Esophagus (tissue), 2 donors: Measurements from ENCODE around the gene SCFD1. TPM values are rescaled to one million over a fixed set of nuclear protein-coding genes. Genes with fewer than 3 reads are reported as not detected.
"Not testable (repeated sequence)": the region's sequence is repeated elsewhere in the genome, so short reads cannot be mapped to it uniquely, and the experiment has no call there.

Experiments used
- H3K27ac ChIP-seq, 2 donors: one replicate each; pipeline ENCODE4 v1.5.1; 2013; ENCODE audit warnings: low read depth in 2 of 2, mild to moderate bottlenecking in 2 of 2, inconsistent platforms in 1 of 2, low read length in 1 of 2, moderate library complexity in 1 of 2
- H3K27me3 ChIP-seq, 2 donors: one replicate each; pipeline ENCODE4 v1.6.1; 2013; ENCODE audit warnings: low read length in 2 of 2, control low read depth in 1 of 2, mild to moderate bottlenecking in 1 of 2; ENCODE audit not compliant: insufficient read depth in 2 of 2, control insufficient read depth in 1 of 2
- H3K36me3 ChIP-seq, 2 donors: one replicate each; pipeline ENCODE4 v1.6.1; 2013; ENCODE audit warnings: low read length in 1 of 2; ENCODE audit not compliant: control insufficient read depth in 2 of 2, insufficient read depth in 2 of 2
- H3K4me1 ChIP-seq, 2 donors: one replicate each; pipeline ENCODE4 v1.6.1; 2013; ENCODE audit warnings: low read length in 1 of 2; ENCODE audit not compliant: control insufficient read depth in 2 of 2, insufficient read depth in 2 of 2
- H3K4me3 ChIP-seq, 2 donors: one replicate each; pipeline ENCODE4 v1.5.1; 2013; ENCODE audit warnings: low read length in 2 of 2, mild to moderate bottlenecking in 2 of 2, low read depth in 1 of 2, moderate library complexity in 1 of 2
- H3K9me3 ChIP-seq, 2 donors: one replicate each; pipeline ENCODE4 v1.6.1; 2013; ENCODE audit warnings: mild to moderate bottlenecking in 2 of 2, low read depth in 1 of 2, low read length in 1 of 2, moderate library complexity in 1 of 2; ENCODE audit not compliant: control insufficient read depth in 2 of 2, insufficient read depth in 1 of 2
- WGBS, 2 donors: extraction: QIAGEN DNeasy Blood & Tissue Kit; methylation state at CpG; one replicate each; pipeline ENCODE4 v1.1.7; 2013; 5-methylcytosine and 5-hydroxymethylcytosine counted together
- polyA plus RNA-seq, 2 donors: library from polyadenylated mRNA; stranded (reverse); fragments of 200-250 nt; gene quantifications; one replicate each; pipeline ENCODE4 v1.2.3, GENCODE V29; 2013
- donor health status: healthy with polysubstance abuse.
- donor health status: Bipolar disorder and iron deficiency.

Gene SCFD1
- polyA plus RNA-seq, 2 donors = 41.5 to 84.4 TPM

DNA sequence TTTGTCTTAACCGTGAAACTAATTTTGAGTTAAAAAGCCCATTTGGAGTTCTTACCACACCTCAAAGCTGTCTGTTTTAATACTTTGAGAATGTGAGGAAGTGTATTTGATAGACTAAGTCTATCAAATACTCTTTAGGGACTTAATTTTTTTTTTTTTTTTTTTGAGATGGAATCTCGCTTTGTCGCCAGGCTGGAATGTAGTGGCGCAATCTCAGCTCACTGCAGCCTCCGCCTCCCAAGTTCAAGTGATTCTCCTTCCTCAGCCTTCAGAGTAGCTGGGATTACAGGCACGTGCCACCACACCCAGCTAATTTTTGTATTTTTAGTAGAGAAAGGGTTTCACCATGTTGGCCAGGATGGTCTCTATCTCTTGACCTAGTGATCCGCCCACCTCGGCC is 7.3 kb downstream of the SCFD1 start:
- 90 to 92% methylated on average over 8 of the region's 8 CpGs for WGBS, 2 donors
- H3K4me3 ChIP-seq, H3K9me3 ChIP-seq, H3K4me1 ChIP-seq, H3K36me3 ChIP-seq, H3K27me3 ChIP-seq, H3K27ac ChIP-seq: not testable (repeated sequence)

GRCh38 chr14:30630248-30630647 is 8.1 kb downstream of the SCFD1 start:
- H3K36me3 ChIP-seq = peaks cover 3% of the 10 kb centered on the region in 2 donors
- no peak overlapping the region for H3K4me3 ChIP-seq
- H3K27me3 ChIP-seq = no peaks in the 10 kb centered on the region
- no peaks in the 10 kb centered on the region for H3K9me3 ChIP-seq
- no peaks in the 10 kb centered on the region for H3K4me1 ChIP-seq
- no peak overlapping the region for H3K27ac ChIP-seq

- 97 to 100% methylated on average over 1 of the region's 1 CpG for WGBS, 2 donors
Observed at GRCh38 chr14:30632730-30633129, 10.6 kb downstream of the SCFD1 start.

DNA sequence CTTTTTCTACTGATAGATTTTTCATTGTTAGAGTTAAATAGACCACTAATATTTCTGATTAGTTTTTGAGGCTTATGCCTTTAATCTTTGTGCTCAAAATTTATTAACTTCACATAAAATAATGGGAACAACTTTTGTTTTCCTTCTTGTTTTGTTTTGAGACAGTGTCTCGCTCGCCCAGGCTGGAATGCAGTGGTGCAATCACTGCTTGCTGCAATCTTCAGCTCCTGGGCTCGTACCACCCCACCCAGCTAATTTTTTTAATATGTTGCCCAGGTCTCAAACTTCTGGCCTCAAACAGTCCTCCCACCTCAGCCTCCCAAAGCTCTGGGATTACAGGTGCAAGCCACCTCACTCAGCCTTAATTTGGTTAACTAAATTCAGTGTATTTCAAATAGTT is 16.8 kb downstream of the SCFD1 start:
- Histone ChIP-seq H3K9me3 (no peaks in the 10 kb centered on the region), H3K27ac (no peak overlapping the region), H3K36me3 (peaks cover 2 to 3% of the 10 kb centered on the region in 2 donors), H3K4me1 (no peaks in the 10 kb centered on the region), H3K27me3 (no peaks in the 10 kb centered on the region), H3K4me3 (no peak overlapping the region)
- 88 to 92% methylated on average over 3 of the region's 3 CpGs for WGBS, 2 donors

More at GRCh38 chr14:30632730-30633129, 10.6 kb downstream of the SCFD1 start:
- H3K4me1 ChIP-seq = no peaks in the 10 kb centered on the region
- no peaks in the 10 kb centered on the region for H3K9me3 ChIP-seq
- H3K4me3 ChIP-seq = no peak overlapping the region
- no peaks in the 10 kb centered on the region for H3K27me3 ChIP-seq
- no peak overlapping the region for H3K27ac ChIP-seq
- peaks cover 3% of the 10 kb centered on the region in 2 donors for H3K36me3 ChIP-seq

GRCh38 chr14:30641207-30641606 is 19.1 kb downstream of the SCFD1 start:
- Histone ChIP-seq H3K36me3 (peaks cover 0 to 2% of the 10 kb centered on the region in 2 donors), H3K4me3 (no peak overlapping the region), H3K27ac (no peak overlapping the region), H3K27me3 (no peaks in the 10 kb centered on the region), H3K4me1 (no peaks in the 10 kb centered on the region), H3K9me3 (no peaks in the 10 kb centered on the region)
- WGBS, 2 donors = 75 to 95% methylated on average over 1 of the region's 1 CpG

- H3K9me3 ChIP-seq, H3K4me3 ChIP-seq, H3K4me1 ChIP-seq, H3K27me3 ChIP-seq, H3K36me3 ChIP-seq, H3K27ac ChIP-seq: not testable (repeated sequence)
- 96 to 97% methylated on average over 5 of the region's 5 CpGs for WGBS, 2 donors
Observed at GRCh38 chr14:30644462-30644861, 22.3 kb downstream of the SCFD1 start.

DNA sequence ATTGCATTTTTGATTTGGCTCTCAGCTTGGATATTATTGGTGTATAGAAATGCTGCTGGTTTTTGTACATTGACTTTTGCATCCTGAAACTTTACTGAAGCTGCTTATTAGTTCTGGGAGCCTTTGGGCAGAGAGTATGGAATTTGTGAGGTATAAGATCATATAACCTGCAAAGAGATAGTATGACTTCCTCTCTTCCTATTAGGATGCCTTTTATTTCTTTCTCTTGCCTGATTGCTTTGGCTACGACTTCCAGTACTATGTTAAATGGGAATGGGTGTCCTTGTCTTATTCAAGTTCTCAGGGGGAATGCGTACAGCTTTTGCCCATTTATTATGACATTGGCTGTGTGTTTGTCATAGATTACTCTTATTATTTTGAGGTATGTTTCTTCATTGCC is 23.5 kb downstream of the SCFD1 start:
- Histone ChIP-seq H3K27ac (no peak overlapping the region), H3K36me3 (peaks cover 0 to 3% of the 10 kb centered on the region in 2 donors), H3K27me3 (no peaks in the 10 kb centered on the region), H3K4me1 (no peaks in the 10 kb centered on the region), H3K9me3 (no peaks in the 10 kb centered on the region), H3K4me3 (no peak overlapping the region)
- 98% methylated on average over 2 of the region's 2 CpGs for WGBS, 2 donors

DNA sequence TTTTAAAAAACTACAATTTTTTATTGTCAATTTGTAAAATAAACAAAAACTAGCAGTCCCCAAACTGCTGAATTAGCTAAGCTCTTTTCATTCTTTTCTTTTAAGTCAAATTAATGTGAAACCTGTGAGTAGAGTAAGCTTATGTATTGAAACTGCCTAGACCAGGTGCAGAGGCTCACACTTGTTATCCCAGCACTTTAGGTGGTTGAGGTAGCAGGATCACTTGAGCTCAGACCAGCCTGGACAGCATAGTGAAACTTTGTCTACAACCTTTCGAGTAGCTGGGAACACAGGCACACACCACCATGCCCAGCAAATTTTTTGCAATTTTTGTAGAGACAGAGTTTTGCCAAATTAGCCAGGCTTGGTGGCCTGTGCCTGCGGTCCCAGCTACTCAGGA is 26.4 kb downstream of the SCFD1 start:
- H3K4me3 ChIP-seq = no peak overlapping the region
- no peak overlapping the region for H3K27ac ChIP-seq
- 98% methylated on average over 2 of the region's 2 CpGs for WGBS, 2 donors
- H3K9me3 ChIP-seq = no peaks in the 10 kb centered on the region
- no peaks in the 10 kb centered on the region for H3K27me3 ChIP-seq
- no peaks in the 10 kb centered on the region for H3K4me1 ChIP-seq
- peaks cover 2 to 3% of the 10 kb centered on the region in 2 donors for H3K36me3 ChIP-seq

DNA sequence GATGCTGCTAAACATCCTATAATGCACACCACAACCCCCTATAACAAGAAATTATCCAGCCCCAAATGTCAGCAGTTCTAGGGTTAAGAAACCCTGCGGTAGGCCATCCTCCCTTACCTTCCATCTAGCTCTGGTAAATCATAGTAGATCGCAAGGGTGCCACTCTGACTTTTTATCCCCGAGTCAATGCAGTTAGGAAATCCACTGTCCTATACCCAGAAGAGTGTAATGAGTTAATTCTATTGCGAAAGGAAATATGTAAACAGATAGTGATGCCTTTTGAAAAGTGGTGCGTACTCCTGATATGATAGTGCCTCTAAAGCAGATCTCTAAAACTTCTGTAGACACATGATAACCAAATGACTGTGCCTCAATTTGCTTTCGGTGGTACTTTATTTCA is 29.8 kb downstream of the SCFD1 start:
- peaks cover 3 to 5% of the 10 kb centered on the region in 2 donors for H3K36me3 ChIP-seq
- WGBS, 2 donors = 75 to 90% methylated on average over 6 of the region's 6 CpGs
- no peak overlapping the region for H3K4me3 ChIP-seq
- H3K4me1 ChIP-seq = no peaks in the 10 kb centered on the region
- no peak overlapping the region for H3K27ac ChIP-seq
- H3K9me3 ChIP-seq = no peaks in the 10 kb centered on the region
- H3K27me3 ChIP-seq = no peaks in the 10 kb centered on the region

GRCh38 chr14:30655124-30655523 is 33.0 kb downstream of the SCFD1 start:
- H3K36me3 ChIP-seq = peaks cover 0 to 5% of the 10 kb centered on the region in 2 donors
- no peaks in the 10 kb centered on the region for H3K4me1 ChIP-seq
- no peaks in the 10 kb centered on the region for H3K27me3 ChIP-seq
- no peaks in the 10 kb centered on the region for H3K9me3 ChIP-seq
- no peak overlapping the region for H3K27ac ChIP-seq
- H3K4me3 ChIP-seq = no peak overlapping the region
